Thyroid gland (tissue), 4 donors: ENCODE measurements around the gene CNTFR. TPM values are rescaled to one million over a fixed set of nuclear protein-coding genes. Genes with fewer than 3 reads are reported as not detected.

ENCODE experiments used
- DNase-seq, 2 donors: peaks; one replicate each; pipeline ENCODE4 v3.0.0-alpha.2; 2019
- H3K27ac ChIP-seq, 3 donors: fragments of 200-600 bp; sonication (generic); 1 replicate in 2 of 3; 2 replicates in 1 of 3; pipeline ENCODE4 v1.5.1; 2016 to 2019; ENCODE audit warnings: mild to moderate bottlenecking in 1 of 3, moderate library complexity in 1 of 3
- H3K27me3 ChIP-seq: fragments of 200-600 bp; sonication (generic); one replicate; pipeline ENCODE4 v1.5.1; 2019
- H3K36me3 ChIP-seq, 2 donors: fragments of 200-600 bp; sonication (generic); one replicate each; pipeline ENCODE4 v1.5.1; 2016 to 2019
- H3K4me1 ChIP-seq, 2 donors: fragments of 200-600 bp; sonication (generic); one replicate each; pipeline ENCODE4 v1.5.1; 2017 to 2019
- H3K4me3 ChIP-seq, 3 donors: fragments of 200-600 bp; sonication (generic); replicated peaks in 1 of 3; 1 replicate in 2 of 3; 2 replicates in 1 of 3; pipeline ENCODE4 v1.5.1; 2016; ENCODE audit warnings: mild to moderate bottlenecking in 1 of 3
- H3K9me3 ChIP-seq: fragments of 200-600 bp; sonication (generic); one replicate; pipeline ENCODE4 v1.5.1; 2017
- POLR2A ChIP-seq, 2 donors: fragments of 450-650 bp; IDR thresholded peaks; one replicate each; pipeline ENCODE4 v1.6.1; 2017; ENCODE audit warnings: antibody characterized with exemption in 2 of 2, mild to moderate bottlenecking in 2 of 2, moderate library complexity in 1 of 2
- whole genome bisulfite sequencing, 2 donors: methylation state at CpG; one replicate each; pipeline ENCODE4 v1.1.5; 2017; 5-methylcytosine and 5-hydroxymethylcytosine counted together
- intact Hi-C: fragments of 100-400 bp; cut with DNase I; formaldehyde crosslinking; loops from one replicate; pipeline ENCODE4 v1.15.1; 2023
- total RNA-seq, 4 donors: library from RNA; depleted of rRNA; stranded (reverse); fragments of >200 nt; gene quantifications; one replicate each; pipeline ENCODE4 v1.2.3, GENCODE V29; 2016
- TF ChIP-seq, protein P1 (sequence below), 6 experiments: fragments of 200-600 bp in 3 of 6; fragments of 450-650 bp in 3 of 6; sonication (generic) in 3 of 6; IDR thresholded peaks; one replicate each; pipeline ENCODE4 v1.5.1; 2016 to 2019; ENCODE audit warnings: antibody characterized with exemption in 6 of 6, mild to moderate bottlenecking in 2 of 6, inconsistent platforms in 1 of 6, moderate library complexity in 1 of 6

The CNTFR gene
- total RNA-seq, 4 donors from 2014 or later = 8.6 to 17.3 (median 14.1) TPM

DNA sequence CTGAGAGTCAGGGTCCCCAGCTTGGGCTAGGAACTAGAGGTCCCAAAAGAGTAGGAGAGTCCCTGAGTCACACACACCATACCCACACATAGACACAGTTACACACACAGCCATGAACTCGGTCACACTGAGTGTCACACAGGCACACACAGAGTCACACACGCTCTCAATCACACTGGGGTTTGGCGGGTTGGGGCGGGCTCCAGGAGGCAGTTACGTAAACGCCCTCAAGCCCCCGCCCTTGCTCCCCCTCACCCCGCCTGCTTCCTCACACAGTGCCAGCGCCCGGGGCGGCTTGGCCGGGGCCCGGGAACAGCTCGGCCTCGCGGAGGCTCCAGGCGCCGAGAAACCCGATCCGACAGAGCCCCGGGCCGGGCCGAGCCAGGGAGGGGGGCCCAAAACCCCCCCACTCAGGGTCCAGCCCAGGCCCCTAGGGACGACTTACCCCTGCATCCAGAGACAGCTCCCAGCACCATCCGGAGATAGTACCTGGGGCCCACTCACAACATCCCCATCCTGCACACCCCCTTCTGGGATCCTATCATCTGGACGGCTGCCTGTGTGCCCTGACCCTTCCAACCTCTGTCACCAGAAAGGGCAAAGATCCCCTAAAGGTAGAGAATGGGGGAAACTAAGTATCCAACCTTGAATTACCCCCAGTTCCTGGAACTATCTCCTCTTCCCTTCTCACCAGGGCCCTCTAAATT lies 3.5 kb upstream of the CNTFR start:
- no peaks in the 10 kb centered on the region for H3K27me3 ChIP-seq
- H3K4me3 ChIP-seq = no peak overlapping the region
- peak overlapping the region in 2 of 3 donors; percentile 17 to 51 for H3K27ac ChIP-seq
- peaks cover 12 to 39% of the 10 kb centered on the region in 2 donors for H3K4me1 ChIP-seq
- no peaks in the 10 kb centered on the region for H3K36me3 ChIP-seq
- peak; percentile 48 for DNase-seq
- TF ChIP-seq POLR2A (IDR thresholded peaks at IDR 0.05) = no peak
- TF ChIP-seq, protein P1, sequence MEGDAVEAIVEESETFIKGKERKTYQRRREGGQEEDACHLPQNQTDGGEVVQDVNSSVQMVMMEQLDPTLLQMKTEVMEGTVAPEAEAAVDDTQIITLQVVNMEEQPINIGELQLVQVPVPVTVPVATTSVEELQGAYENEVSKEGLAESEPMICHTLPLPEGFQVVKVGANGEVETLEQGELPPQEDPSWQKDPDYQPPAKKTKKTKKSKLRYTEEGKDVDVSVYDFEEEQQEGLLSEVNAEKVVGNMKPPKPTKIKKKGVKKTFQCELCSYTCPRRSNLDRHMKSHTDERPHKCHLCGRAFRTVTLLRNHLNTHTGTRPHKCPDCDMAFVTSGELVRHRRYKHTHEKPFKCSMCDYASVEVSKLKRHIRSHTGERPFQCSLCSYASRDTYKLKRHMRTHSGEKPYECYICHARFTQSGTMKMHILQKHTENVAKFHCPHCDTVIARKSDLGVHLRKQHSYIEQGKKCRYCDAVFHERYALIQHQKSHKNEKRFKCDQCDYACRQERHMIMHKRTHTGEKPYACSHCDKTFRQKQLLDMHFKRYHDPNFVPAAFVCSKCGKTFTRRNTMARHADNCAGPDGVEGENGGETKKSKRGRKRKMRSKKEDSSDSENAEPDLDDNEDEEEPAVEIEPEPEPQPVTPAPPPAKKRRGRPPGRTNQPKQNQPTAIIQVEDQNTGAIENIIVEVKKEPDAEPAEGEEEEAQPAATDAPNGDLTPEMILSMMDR (IDR thresholded peaks at IDR 0.05) = no peak
- intact Hi-C loops = loop anchor here (5.0 to 10.0 kb wide), 3 partner anchors 46 to 258 kb away; no protein-coding TSS in a partner anchor
- WGBS, 2 donors = 10 to 17% methylated on average over 13 to 17 of the region's 26 CpGs
- no peaks in the 10 kb centered on the region for H3K9me3 ChIP-seq

DNA sequence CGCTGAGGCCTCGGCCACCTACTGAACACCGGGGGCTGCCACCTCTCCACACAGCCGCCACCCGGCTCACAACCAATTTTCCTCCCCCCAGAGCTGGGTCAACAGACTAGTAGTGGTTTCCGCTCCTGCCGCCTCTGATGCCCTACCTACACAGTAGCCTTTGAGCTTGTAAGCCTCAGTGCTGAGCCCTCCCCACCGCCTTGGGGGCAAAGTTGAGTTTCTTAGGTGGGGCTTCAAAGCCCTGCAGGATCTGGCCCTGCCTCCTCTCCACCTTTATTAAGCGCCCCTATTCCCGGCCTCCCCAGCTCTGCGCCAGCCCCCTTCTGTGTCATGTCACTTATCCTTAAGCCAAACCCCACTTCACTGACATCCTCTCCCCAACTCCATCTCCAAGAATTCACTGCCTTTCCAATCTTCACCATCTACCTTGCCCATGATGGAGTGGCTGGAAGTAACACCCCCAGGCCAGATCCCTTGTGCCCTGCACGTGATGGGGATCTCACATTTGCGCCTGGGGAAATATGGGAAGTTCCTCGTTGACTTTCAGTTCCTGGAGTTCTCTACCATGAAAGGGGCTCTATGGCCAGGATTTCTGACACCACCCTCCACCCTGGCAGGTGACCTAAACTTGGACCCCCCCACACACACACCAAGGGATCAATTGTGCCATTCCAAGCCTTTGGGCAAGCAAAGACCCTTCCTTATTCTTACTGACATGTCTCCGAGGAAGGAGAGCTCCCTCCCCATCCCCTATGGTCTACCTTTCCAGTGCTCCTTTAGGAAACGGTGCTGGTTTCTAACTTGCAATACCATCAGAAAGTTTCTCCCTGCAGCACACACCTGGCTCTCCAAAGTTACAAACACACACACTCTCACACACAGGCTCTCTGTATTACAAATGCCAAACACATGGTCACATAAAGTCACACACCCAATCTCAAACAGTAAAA lies 2.7 kb upstream of the CNTFR start:
- no peaks in the 10 kb centered on the region for H3K9me3 ChIP-seq
- H3K4me1 ChIP-seq = peaks cover 12 to 39% of the 10 kb centered on the region in 2 donors
- H3K27ac ChIP-seq = peak overlapping the region in 2 of 3 donors; percentile 26 to 62
- H3K36me3 ChIP-seq = no peaks in the 10 kb centered on the region
- intact Hi-C loops = loop anchor here (5.0 to 10.0 kb wide), 3 partner anchors 45 to 257 kb away; no protein-coding TSS in a partner anchor
- no peaks in the 10 kb centered on the region for H3K27me3 ChIP-seq
- no peak overlapping the region for H3K4me3 ChIP-seq
- TF ChIP-seq POLR2A (IDR thresholded peaks at IDR 0.05) = no peak
- TF ChIP-seq, protein P1 (IDR thresholded peaks at IDR 0.05) = no peak
- WGBS, 2 donors = 29 to 35% methylated on average over 13 to 15 of the region's 16 CpGs
- no peak for DNase-seq

DNA sequence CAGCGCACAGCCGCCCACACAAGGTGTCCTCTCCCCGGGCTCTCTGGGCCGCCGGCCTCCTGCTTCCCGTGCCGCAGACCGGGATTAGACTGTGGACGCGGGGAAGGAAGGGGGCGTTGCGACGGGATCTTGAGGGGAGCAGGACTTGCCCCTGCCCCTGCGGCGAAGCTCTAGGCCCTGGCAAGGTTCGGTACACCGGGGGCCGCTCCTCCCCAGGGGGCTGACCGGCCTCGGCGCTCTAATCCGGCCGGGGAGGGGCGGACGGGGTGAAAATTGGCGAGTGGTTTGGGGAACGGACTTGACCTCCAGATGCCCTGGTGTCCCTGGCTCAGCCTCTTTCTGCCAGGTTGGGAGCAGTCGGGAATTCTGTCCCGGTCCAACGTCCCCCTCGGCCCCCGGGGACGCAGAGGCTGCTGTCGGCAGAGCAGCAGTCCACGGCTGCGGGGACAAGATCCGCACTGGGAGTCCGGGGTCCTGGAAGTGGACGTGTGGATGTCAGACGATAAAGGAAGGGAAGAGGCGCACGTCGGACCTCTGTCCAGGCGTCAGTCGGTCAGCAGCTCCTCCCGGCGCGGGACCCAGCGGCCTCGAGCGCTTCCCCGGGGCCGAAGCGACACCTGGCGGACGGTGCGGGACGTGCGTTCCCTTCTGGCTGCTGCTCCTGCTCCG lies 1.9 kb upstream of the CNTFR start:
- intact Hi-C loops = loop anchor here (5.0 to 10.0 kb wide), 3 partner anchors 44 to 257 kb away; no protein-coding TSS in a partner anchor
- Histone ChIP-seq H3K27me3 (no peaks in the 10 kb centered on the region), H3K36me3 (no peaks in the 10 kb centered on the region), H3K27ac (peak overlapping the region; percentile 34 to 62 (median 50)), H3K9me3 (no peaks in the 10 kb centered on the region), H3K4me3 (peak overlapping the region in 1 of 3 donors; percentile 18), H3K4me1 (peaks cover 12 to 39% of the 10 kb centered on the region in 2 donors)
- DNase-seq = peak; percentile 80 to 82
- TF ChIP-seq, protein P1 (IDR thresholded peaks at IDR 0.05) = peak; percentile 63 to 93 (median 85)
- no peak for TF ChIP-seq POLR2A (IDR thresholded peaks at IDR 0.05)
- WGBS, 2 donors = 2 to 6% methylated on average over 16 to 22 of the region's 60 CpGs

DNA sequence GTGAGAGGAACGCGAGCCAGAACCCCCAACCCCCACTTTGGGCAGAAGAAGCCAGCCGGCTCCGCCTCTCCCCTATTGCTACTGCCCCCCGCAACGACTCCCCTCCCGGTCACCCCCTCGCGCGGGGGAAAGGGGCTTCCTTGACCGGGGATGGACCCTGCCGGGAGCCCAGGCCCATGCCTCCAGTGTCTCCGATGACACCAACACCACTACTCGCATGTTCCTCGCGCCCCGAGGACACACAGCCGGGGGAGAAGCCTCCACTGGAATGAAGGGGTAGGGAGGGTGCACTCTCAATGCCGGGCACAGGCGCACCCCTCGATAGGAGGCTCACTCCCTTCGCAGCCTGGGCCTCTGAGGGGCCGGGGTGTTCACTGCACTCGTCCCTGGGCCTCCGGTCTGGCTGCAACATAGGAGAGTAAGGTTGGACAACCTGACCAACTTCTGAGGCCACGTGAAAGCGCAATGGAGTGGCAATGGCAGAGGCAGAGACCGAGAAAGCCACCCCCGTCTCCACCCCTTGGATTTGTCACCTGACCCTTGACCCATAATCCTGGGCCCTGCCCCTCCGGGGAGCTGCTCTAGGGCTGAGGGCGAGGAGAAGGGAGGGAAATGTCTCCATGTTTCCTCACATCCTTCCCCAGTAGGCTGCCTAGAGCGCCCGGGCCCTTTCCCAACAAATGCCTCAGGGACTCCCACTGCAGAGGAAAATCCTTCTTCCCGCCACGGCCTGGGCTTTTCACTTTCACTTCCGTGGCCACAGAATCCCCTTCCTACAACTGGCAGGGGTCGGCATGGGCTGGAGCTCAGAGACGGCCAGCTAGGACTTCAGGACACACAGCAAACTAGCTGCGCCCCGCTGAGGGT lies 1.1 kb upstream of the CNTFR start:
- peak in 1 of 2 donors; percentile 27 for DNase-seq
- Histone ChIP-seq H3K27ac (peak overlapping the region; percentile 34 to 62 (median 50)), H3K4me1 (peaks cover 12 to 39% of the 10 kb centered on the region in 2 donors), H3K9me3 (no peaks in the 10 kb centered on the region), H3K4me3 (peak overlapping the region in 1 of 3 donors; percentile 44), H3K27me3 (peaks cover 3% of the 10 kb centered on the region), H3K36me3 (no peaks in the 10 kb centered on the region)
- intact Hi-C loops = loop anchor here (5.0 to 10.0 kb wide), 3 partner anchors 43 to 256 kb away; no protein-coding TSS in a partner anchor
- WGBS, 2 donors = 10 to 19% methylated on average over 20 to 24 of the region's 40 CpGs
- no peak for TF ChIP-seq POLR2A (IDR thresholded peaks at IDR 0.05)
- TF ChIP-seq, protein P1 (IDR thresholded peaks at IDR 0.05) = no peak
